Measurements from ENCODE around the gene PKDREJ. TPM values are rescaled to one million over a fixed set of nuclear protein-coding genes. Genes with fewer than 3 reads are reported as not detected.

The PKDREJ gene
- total RNA-seq, 4 donors from 2014 or later: 0.10 to 0.21 (median 0.11) TPM; not detected in 1

- H3K4me1 ChIP-seq: peaks cover 11 to 14% of the 10 kb centered on the region in 2 donors
- no peak overlapping the region for H3K27ac ChIP-seq
- DNase-seq: no peak
- H3K9me3 ChIP-seq: no peaks in the 10 kb centered on the region
- intact Hi-C loops (cut with DNase I): no loop called here
- peak overlapping the region in 1 of 3 donors; percentile 80 for H3K4me3 ChIP-seq (replicated peaks in 1 of 3)
- TF ChIP-seq CTCF (IDR thresholded peaks at IDR 0.05) (no peak), POLR2A (IDR thresholded peaks at IDR 0.05) (no peak)
- H3K36me3 ChIP-seq: no peaks in the 10 kb centered on the region
- H3K27me3 ChIP-seq: no peaks in the 10 kb centered on the region
- WGBS, 2 donors: 78 to 82% methylated on average over 7 of the region's 7 CpGs
These were observed 11.9 kb downstream of the PKDREJ start for GRCh38 chr22:46251266-46251665.

GRCh38 chr22:46250783-46251125, 12.4 kb downstream of the PKDREJ start:
- Histone ChIP-seq H3K27me3 (no peaks in the 10 kb centered on the region), H3K4me1 (peaks cover 11 to 14% of the 10 kb centered on the region in 2 donors), H3K4me3 (replicated peaks in 1 of 3) (peak overlapping the region; percentile 19 to 80 (median 56)), H3K9me3 (no peaks in the 10 kb centered on the region), H3K36me3 (no peaks in the 10 kb centered on the region), H3K27ac (no peak overlapping the region)
- DNase-seq: no peak
- TF ChIP-seq POLR2A (IDR thresholded peaks at IDR 0.05) (no peak), CTCF (IDR thresholded peaks at IDR 0.05) (no peak)
- 10% methylated on average over 13 of the region's 25 CpGs; no CpG with 5 or more reads in 1 of the 2 donors for WGBS, 2 donors
- intact Hi-C loops (cut with DNase I): no loop called here

- no peaks in the 10 kb centered on the region for H3K36me3 ChIP-seq
- peak; percentile 90 to 91 for DNase-seq
- H3K4me1 ChIP-seq: peaks cover 11 to 19% of the 10 kb centered on the region in 2 donors
- intact Hi-C loops (cut with DNase I): no loop called here
- WGBS, 2 donors: 0% methylated on average over 7 to 26 of the region's 89 CpGs
- no peaks in the 10 kb centered on the region for H3K27me3 ChIP-seq
- H3K4me3 ChIP-seq (replicated peaks in 1 of 3): peak within 1 kb of the TSS; percentile 19 to 80 (median 56)
- no peaks in the 10 kb centered on the region for H3K9me3 ChIP-seq
- peak within 1 kb of the TSS; percentile 64 to 78 (median 73) for H3K27ac ChIP-seq
- TF ChIP-seq POLR2A (IDR thresholded peaks at IDR 0.05) (peak in 1 of 2 donors; percentile 95), CTCF (IDR thresholded peaks at IDR 0.05) (no peak)
These were observed 12.9 kb downstream of the PKDREJ start, which contains the start of gene CDPF1 for GRCh38 chr22:46250035-46250782. CDPF1 (minus strand) TSS chr22:46250293; CDS start chr22:46248284, 2,009 bp downstream.

GRCh38 chr22:46247443-46247975, 15.6 kb downstream of the PKDREJ start:
- H3K4me1 ChIP-seq: peaks cover 11 to 21% of the 10 kb centered on the region in 2 donors
- 93 to 96% methylated on average over 2 of the region's 2 CpGs for WGBS, 2 donors
- H3K36me3 ChIP-seq: no peaks in the 10 kb centered on the region
- DNase-seq: no peak
- H3K9me3 ChIP-seq: no peaks in the 10 kb centered on the region
- H3K4me3 ChIP-seq (replicated peaks in 1 of 3): no peak overlapping the region
- intact Hi-C loops (cut with DNase I): no loop called here
- no peaks in the 10 kb centered on the region for H3K27me3 ChIP-seq
- H3K27ac ChIP-seq: no peak overlapping the region
- TF ChIP-seq CTCF (IDR thresholded peaks at IDR 0.05) (no peak), POLR2A (IDR thresholded peaks at IDR 0.05) (no peak)

GRCh38 chr22:46246178-46246577, 17.0 kb downstream of the PKDREJ start:
- H3K4me1 ChIP-seq: peaks cover 11 to 19% of the 10 kb centered on the region in 2 donors
- H3K27ac ChIP-seq: no peak overlapping the region
- no peaks in the 10 kb centered on the region for H3K27me3 ChIP-seq
- WGBS, 2 donors: 88 to 95% methylated on average over 10 of the region's 10 CpGs
- no peaks in the 10 kb centered on the region for H3K9me3 ChIP-seq
- intact Hi-C loops (cut with DNase I): no loop called here
- no peaks in the 10 kb centered on the region for H3K36me3 ChIP-seq
- TF ChIP-seq CTCF (IDR thresholded peaks at IDR 0.05) (no peak), POLR2A (IDR thresholded peaks at IDR 0.05) (no peak)
- no peak for DNase-seq
- H3K4me3 ChIP-seq (replicated peaks in 1 of 3): no peak overlapping the region

Measured in thyroid gland (tissue), 4 donors.